CD4-positive, CD25-positive, alpha-beta regulatory T cell (primary cell): ENCODE measurements around the gene ZNF365. TPM values are rescaled to one million over a fixed set of nuclear protein-coding genes. Genes with fewer than 3 reads are reported as not detected.

Experiments used
- ATAC-seq, 2 donors: fragments of 150-1000 bp; cut with Tn5 transposase; one replicate each; pipeline ENCODE4 v1.10.0; 2021; ENCODE audit warnings: low read depth in 2 of 2, moderate number of reproducible peaks in 2 of 2, moderate library complexity in 1 of 2
- DNase-seq, 3 donors: peaks; one replicate each; pipeline versions ENCODE4 v3.0.0 to v3.0.0-alpha.2; 2012 to 2022; ENCODE audit warnings: mixed read lengths in 1 of 3
- H3K27ac ChIP-seq: one replicate; pipeline ENCODE4 v1.7.0; 2013; ENCODE audit warnings: mild to moderate bottlenecking, low read length; ENCODE audit not compliant: insufficient read depth, poor library complexity, severe bottlenecking
- H3K27me3 ChIP-seq: one replicate; pipeline ENCODE4 v1.7.0; 2013; ENCODE audit warnings: low read length; ENCODE audit not compliant: control insufficient read depth, insufficient read depth
- H3K36me3 ChIP-seq: one replicate; pipeline ENCODE4 v1.7.0; 2013; ENCODE audit warnings: mild to moderate bottlenecking, low read length, moderate library complexity; ENCODE audit not compliant: control insufficient read depth, insufficient read depth
- H3K4me1 ChIP-seq: 2 replicates; pipeline ENCODE4 v1.7.0; 2013; ENCODE audit warnings: mild to moderate bottlenecking, low read length; ENCODE audit not compliant: insufficient read depth, control insufficient read depth, poor library complexity, severe bottlenecking
- H3K4me3 ChIP-seq: one replicate; pipeline ENCODE4 v1.7.0; 2013; ENCODE audit warnings: low read depth, mild to moderate bottlenecking, low read length, moderate library complexity
- H3K9me3 ChIP-seq, 2 experiments: 1 replicate in 1 of 2; 2 replicates in 1 of 2; pipeline ENCODE4 v1.7.0; 2013; ENCODE audit warnings: low read length in 2 of 2, mild to moderate bottlenecking in 1 of 2, moderate library complexity in 1 of 2; ENCODE audit not compliant: control insufficient read depth in 2 of 2
- H3K27ac Mint-ChIP-seq, 3 donors: one replicate each; pipeline ENCODE4 v1.8.0; 2020 to 2022; ENCODE audit warnings: mild to moderate bottlenecking in 3 of 3, mixed read lengths in 3 of 3, moderate library complexity in 2 of 3
- H3K27me3 Mint-ChIP-seq: one replicate; pipeline ENCODE4 v1.8.0; 2022; ENCODE audit warnings: mild to moderate bottlenecking, mixed read lengths
- H3K36me3 Mint-ChIP-seq: one replicate; pipeline ENCODE4 v1.8.0; 2020; ENCODE audit warnings: mixed read lengths
- H3K4me1 Mint-ChIP-seq, 4 donors: one replicate each; pipeline ENCODE4 v1.8.0; 2020 to 2022; ENCODE audit warnings: mixed read lengths in 4 of 4, mild to moderate bottlenecking in 1 of 4
- H3K4me3 Mint-ChIP-seq, 4 donors: one replicate each; pipeline ENCODE4 v1.8.0; 2020 to 2022; ENCODE audit warnings: mild to moderate bottlenecking in 4 of 4, mixed read lengths in 4 of 4, moderate library complexity in 3 of 4
- H3K9me3 Mint-ChIP-seq, 7 donors: one replicate each; pipeline ENCODE4 v1.8.0; 2020 to 2022; ENCODE audit warnings: mixed read lengths in 7 of 7, mild to moderate bottlenecking in 3 of 7, moderate library complexity in 2 of 7
- polyA plus RNA-seq, 4 donors: library from polyadenylated mRNA; unstranded; fragments of 300-500 nt; fragmentation: Illumina TruSeq; gene quantifications; one replicate each; pipeline ENCODE4 v1.2.3, GENCODE V29; 2021
- total RNA-seq: library from RNA; stranded (reverse); gene quantifications from one replicate; pipeline ENCODE4 v1.2.3, GENCODE V29; 2022

The ZNF365 gene
- total and polyA plus RNA-seq, 5 donors from 2014 or later = 6.2 to 13.8 (median 7.2) TPM

DNA sequence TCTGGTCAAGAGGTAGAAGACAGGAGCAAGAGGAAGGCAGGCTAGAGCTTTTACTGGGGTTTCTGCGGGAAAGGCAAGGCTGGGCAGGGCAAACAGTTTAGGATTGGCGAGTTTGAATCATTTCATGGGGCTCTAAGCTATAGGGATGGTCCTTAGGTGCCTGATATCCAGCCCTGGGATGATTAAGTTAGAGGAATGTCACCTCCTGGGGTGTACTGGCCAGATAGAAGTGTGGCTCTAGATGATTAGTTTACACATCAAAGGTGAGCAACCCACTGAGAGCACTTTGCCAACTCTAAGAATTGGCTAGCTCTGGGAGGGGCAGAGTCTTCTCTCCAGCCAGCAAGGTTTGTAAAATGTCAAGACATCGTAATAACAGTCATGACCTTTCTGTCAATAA lies 52.4 kb downstream of the ZNF365 start:
- no peak for ATAC-seq
- Mint-ChIP-seq H3K36me3 (no peaks in the 10 kb centered on the region), H3K27ac (no peak overlapping the region), H3K4me3 (no peak overlapping the region), H3K4me1 (peaks cover 0 to 5% (median 2%) of the 10 kb centered on the region in 4 donors), H3K9me3 (peaks cover 0 to 8% (median 5%) of the 10 kb centered on the region in 7 donors), H3K27me3 (no peaks in the 10 kb centered on the region)
- Histone ChIP-seq H3K4me1 (no peaks in the 10 kb centered on the region), H3K9me3 (no peaks in the 10 kb centered on the region), H3K36me3 (peaks cover 5% of the 10 kb centered on the region), H3K27ac (no peak overlapping the region), H3K4me3 (no peak overlapping the region), H3K27me3 (no peaks in the 10 kb centered on the region)
- DNase-seq = no peak

DNA sequence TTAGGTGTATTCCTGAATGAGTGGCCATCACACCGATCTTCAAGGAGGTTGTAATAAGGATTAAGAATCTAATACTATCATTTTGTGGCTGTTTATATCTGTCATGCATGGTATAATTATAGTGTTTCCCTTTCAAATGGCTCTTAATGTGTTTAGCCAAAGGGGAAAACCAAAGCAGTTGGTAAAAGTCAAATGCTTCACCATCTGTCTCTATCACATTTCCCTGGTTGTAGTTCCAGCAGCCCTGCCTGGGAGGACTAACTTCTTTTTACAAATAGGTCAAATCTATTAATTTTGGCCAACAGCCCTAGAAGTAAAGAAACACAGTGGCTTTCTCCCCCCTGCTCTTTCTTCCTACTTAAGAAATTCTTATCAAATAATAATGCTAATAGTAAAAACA lies 56.7 kb downstream of the ZNF365 start:
- DNase-seq (no peak), ATAC-seq (no peak)
- no peak overlapping the region for H3K4me3 Mint-ChIP-seq
- Histone ChIP-seq H3K27me3 (no peaks in the 10 kb centered on the region), H3K4me1 (no peaks in the 10 kb centered on the region), H3K27ac (no peak overlapping the region), H3K4me3 (no peak overlapping the region), H3K9me3 (no peaks in the 10 kb centered on the region), H3K36me3 (peaks cover 5% of the 10 kb centered on the region)
- H3K36me3 Mint-ChIP-seq = no peaks in the 10 kb centered on the region
- peaks cover 4% of the 10 kb centered on the region for H3K27me3 Mint-ChIP-seq
- peaks cover 0 to 8% (median 5%) of the 10 kb centered on the region in 7 donors for H3K9me3 Mint-ChIP-seq
- peaks cover 0 to 17% (median 8%) of the 10 kb centered on the region in 4 donors for H3K4me1 Mint-ChIP-seq
- no peak overlapping the region for H3K27ac Mint-ChIP-seq

DNA sequence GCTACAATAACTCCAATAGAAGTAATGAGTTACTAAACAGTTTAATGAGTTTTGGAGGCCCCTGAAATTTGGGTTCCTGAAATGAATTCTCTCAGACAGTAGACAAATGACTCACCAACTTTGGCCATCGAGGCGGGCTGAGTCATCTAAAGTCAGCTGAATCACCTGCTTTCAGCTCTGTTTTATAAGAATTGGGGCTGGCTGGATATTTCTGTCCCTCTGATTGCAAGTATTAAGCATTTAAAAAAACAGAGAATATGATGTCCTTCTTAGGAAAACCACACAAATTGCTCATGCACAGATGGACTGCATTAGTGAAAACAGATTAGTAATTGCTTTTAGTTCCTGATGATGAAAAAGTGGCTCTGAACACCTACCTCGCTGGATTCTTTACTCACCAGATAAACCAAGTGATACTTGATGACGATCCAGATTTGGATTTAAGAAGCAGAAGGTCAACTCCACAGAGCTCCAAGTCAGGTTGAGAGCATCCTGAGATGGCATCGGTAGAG lies 59.1 kb downstream of the ZNF365 start:
- H3K27ac Mint-ChIP-seq = no peak overlapping the region
- H3K36me3 ChIP-seq = peaks cover 2% of the 10 kb centered on the region
- H3K36me3 Mint-ChIP-seq = no peaks in the 10 kb centered on the region
- no peak overlapping the region for H3K27ac ChIP-seq
- H3K4me1 ChIP-seq = no peaks in the 10 kb centered on the region
- H3K27me3 ChIP-seq = no peaks in the 10 kb centered on the region
- H3K4me3 Mint-ChIP-seq = no peak overlapping the region
- H3K9me3 ChIP-seq = no peaks in the 10 kb centered on the region
- H3K27me3 Mint-ChIP-seq = peaks cover 9% of the 10 kb centered on the region
- peaks cover 0 to 5% (median 3%) of the 10 kb centered on the region in 7 donors for H3K9me3 Mint-ChIP-seq
- peaks cover 0 to 23% (median 9%) of the 10 kb centered on the region in 4 donors for H3K4me1 Mint-ChIP-seq
- peak in 1 of 2 donors; percentile 53 for ATAC-seq
- peak in 1 of 3 donors; percentile 54 for DNase-seq
- H3K4me3 ChIP-seq = no peak overlapping the region

DNA sequence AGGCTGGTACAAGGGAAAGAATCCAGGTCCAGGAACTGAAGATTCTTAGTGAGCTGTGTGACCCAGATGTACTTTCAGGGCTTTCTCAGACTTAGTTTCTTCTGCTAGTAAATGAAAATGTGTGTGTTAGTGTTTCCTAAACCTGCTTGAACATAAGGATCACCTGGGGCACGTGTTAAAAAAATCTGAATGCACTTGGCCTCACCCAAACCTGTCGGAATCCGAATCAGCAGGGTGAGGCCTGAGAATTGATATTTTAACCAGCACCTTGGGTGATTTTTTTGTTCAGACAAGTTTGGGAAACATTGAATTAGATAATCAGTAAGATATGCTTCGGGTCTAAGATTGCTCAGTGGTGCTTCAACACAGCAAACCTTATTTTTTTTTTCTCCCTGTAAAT lies 59.7 kb downstream of the ZNF365 start:
- peaks cover 0 to 23% (median 9%) of the 10 kb centered on the region in 4 donors for H3K4me1 Mint-ChIP-seq

DNA sequence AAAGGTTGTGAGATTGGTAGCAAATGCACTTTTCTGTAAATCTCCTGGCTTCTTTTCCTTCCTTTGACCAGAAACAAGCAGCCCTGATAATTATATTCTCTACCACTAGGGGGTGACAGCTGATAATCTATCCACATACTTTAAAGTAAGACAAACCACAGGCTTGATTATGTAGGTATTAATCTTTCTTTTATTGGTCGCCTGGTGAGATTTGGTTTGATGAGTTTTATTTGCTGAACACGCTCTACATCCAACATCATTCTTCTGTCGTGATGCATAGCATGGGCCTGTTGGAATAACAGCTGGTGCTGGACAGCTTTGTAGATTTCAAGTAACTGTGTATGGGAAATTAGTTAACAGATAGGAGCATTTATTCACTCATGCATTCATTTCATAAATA lies 63.5 kb downstream of the ZNF365 start:
- H3K9me3 ChIP-seq = no peaks in the 10 kb centered on the region
- H3K27ac ChIP-seq = no peak overlapping the region
- no peaks in the 10 kb centered on the region for H3K36me3 ChIP-seq
- Mint-ChIP-seq H3K4me1 (peaks cover 0 to 18% (median 6%) of the 10 kb centered on the region in 4 donors), H3K36me3 (no peaks in the 10 kb centered on the region), H3K9me3 (no peaks in the 10 kb centered on the region), H3K27ac (no peak overlapping the region), H3K4me3 (no peak overlapping the region), H3K27me3 (peaks cover 9% of the 10 kb centered on the region)
- H3K4me1 ChIP-seq = no peaks in the 10 kb centered on the region
- no peak overlapping the region for H3K4me3 ChIP-seq
- DNase-seq (peak in 2 of 3 donors; percentile 69 to 76), ATAC-seq (peak; percentile 59 to 60)
- H3K27me3 ChIP-seq = no peaks in the 10 kb centered on the region

More for the DNA sequence above, 59.7 kb downstream of the ZNF365 start:
- Histone ChIP-seq H3K9me3 (no peaks in the 10 kb centered on the region), H3K36me3 (no peaks in the 10 kb centered on the region), H3K27me3 (no peaks in the 10 kb centered on the region), H3K27ac (no peak overlapping the region), H3K4me3 (no peak overlapping the region), H3K4me1 (no peaks in the 10 kb centered on the region)
- H3K36me3 Mint-ChIP-seq = no peaks in the 10 kb centered on the region
- no peak for ATAC-seq
- no peak overlapping the region for H3K4me3 Mint-ChIP-seq
- peaks cover 9% of the 10 kb centered on the region for H3K27me3 Mint-ChIP-seq
- no peak for DNase-seq
- no peak overlapping the region for H3K27ac Mint-ChIP-seq
- peaks cover 0 to 5% (median 0%) of the 10 kb centered on the region in 7 donors for H3K9me3 Mint-ChIP-seq

DNA sequence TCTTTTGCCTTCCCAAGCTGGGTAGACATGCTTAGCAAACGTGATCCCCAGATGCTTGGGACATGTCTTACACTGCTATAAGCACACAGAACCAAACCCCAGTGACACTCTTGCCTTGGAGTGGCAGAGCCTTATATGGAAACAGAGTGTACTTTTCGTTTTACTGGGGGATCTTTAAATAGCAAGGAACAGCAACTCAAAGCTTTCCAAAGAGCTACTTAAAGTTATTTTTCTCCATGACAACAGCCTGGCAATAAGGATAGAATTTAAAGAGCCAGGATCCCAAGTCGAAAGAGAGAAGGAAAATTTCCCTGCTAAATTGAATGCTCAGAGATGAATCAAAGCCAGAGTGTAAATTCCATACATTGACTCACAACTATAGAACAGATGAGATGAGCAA lies 67.8 kb downstream of the ZNF365 start:
- H3K27me3 Mint-ChIP-seq = peaks cover 9% of the 10 kb centered on the region
- no peak overlapping the region for H3K4me3 ChIP-seq
- DNase-seq = no peak
- no peaks in the 10 kb centered on the region for H3K36me3 Mint-ChIP-seq
- H3K9me3 ChIP-seq = no peaks in the 10 kb centered on the region
- H3K27ac ChIP-seq = no peak overlapping the region
- H3K36me3 ChIP-seq = no peaks in the 10 kb centered on the region
- H3K27ac Mint-ChIP-seq = no peak overlapping the region
- H3K27me3 ChIP-seq = peaks cover 2% of the 10 kb centered on the region
- no peak for ATAC-seq
- H3K9me3 Mint-ChIP-seq = no peaks in the 10 kb centered on the region
- H3K4me3 Mint-ChIP-seq = no peak overlapping the region
- peaks cover 0 to 7% (median 2%) of the 10 kb centered on the region in 4 donors for H3K4me1 Mint-ChIP-seq
- H3K4me1 ChIP-seq = no peaks in the 10 kb centered on the region

DNA sequence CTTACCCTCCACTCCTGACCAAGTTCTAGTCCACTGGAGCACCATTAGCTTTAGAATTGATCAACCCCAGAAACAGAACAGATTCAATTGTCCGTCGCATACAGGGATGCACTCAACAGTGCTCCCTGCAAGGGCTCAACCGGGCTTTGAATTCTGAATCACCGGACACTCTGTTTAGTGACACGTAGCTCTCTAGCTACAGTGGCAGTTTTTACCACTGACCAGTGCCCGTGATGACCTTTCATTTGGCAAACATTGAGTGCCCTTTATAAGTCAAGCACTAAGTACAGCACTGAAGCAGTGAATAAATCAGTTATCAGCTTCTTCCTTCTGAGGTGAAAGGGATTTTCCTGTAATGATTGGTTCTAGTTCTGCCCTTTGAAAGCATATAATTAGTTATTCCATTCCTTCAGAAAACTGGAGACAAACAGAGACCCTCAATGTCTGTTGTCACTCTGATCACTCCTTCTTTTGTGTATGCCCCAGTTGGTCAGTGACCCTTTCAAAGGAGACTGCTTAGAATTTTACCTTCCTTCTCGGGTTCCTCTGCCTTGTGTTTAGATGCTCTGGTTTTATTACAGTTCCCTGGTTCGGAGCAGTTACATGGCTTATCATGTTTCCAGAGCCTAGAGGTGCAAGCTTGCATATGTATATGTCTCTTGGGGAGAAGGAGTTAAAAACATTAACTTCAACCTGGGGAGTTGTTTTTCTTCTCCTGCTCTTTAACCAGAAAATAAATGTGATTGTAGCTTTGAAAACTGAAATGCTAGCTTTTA lies 68.9 kb downstream of the ZNF365 start:
- ATAC-seq (no peak), DNase-seq (no peak)
- Mint-ChIP-seq H3K27ac (no peak overlapping the region), H3K27me3 (peaks cover 5% of the 10 kb centered on the region), H3K36me3 (no peaks in the 10 kb centered on the region), H3K4me1 (no peaks in the 10 kb centered on the region), H3K4me3 (no peak overlapping the region), H3K9me3 (no peaks in the 10 kb centered on the region)
- Histone ChIP-seq H3K36me3 (no peaks in the 10 kb centered on the region), H3K27ac (no peak overlapping the region), H3K4me1 (no peaks in the 10 kb centered on the region), H3K4me3 (no peak overlapping the region), H3K27me3 (peaks cover 2% of the 10 kb centered on the region), H3K9me3 (no peaks in the 10 kb centered on the region)

DNA sequence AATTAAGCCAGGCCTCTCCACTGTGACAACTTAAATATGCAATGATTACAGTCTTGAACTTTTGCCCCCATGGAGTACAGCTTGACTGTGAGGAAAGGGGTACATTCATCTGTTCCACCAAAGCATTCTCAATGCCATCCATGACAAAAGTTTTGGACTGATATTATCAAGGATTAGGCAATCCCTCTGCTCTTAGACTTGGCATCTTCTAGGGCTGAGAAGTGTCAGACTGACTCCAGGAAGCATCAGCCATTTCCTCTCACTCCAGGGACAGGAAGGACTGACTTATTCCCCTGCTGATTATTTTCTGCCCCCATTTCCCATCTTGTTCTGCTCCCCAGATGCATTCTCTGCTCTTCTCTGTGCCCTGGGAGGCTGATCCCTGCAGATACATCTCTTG lies 69.7 kb downstream of the ZNF365 start:
- Mint-ChIP-seq H3K4me3 (no peak overlapping the region), H3K36me3 (no peaks in the 10 kb centered on the region), H3K27ac (peak overlapping the region in 2 of 3 donors; percentile 11 to 42), H3K9me3 (no peaks in the 10 kb centered on the region), H3K4me1 (no peaks in the 10 kb centered on the region), H3K27me3 (peaks cover 5% of the 10 kb centered on the region)
- H3K27me3 ChIP-seq = peaks cover 2% of the 10 kb centered on the region
- H3K4me3 ChIP-seq = no peak overlapping the region
- DNase-seq (no peak), ATAC-seq (no peak)
- no peaks in the 10 kb centered on the region for H3K36me3 ChIP-seq
- H3K27ac ChIP-seq = no peak overlapping the region
- H3K4me1 ChIP-seq = no peaks in the 10 kb centered on the region
- H3K9me3 ChIP-seq = no peaks in the 10 kb centered on the region
